ENCODE data around the gene B9D1.

The B9D1 gene

DNA sequence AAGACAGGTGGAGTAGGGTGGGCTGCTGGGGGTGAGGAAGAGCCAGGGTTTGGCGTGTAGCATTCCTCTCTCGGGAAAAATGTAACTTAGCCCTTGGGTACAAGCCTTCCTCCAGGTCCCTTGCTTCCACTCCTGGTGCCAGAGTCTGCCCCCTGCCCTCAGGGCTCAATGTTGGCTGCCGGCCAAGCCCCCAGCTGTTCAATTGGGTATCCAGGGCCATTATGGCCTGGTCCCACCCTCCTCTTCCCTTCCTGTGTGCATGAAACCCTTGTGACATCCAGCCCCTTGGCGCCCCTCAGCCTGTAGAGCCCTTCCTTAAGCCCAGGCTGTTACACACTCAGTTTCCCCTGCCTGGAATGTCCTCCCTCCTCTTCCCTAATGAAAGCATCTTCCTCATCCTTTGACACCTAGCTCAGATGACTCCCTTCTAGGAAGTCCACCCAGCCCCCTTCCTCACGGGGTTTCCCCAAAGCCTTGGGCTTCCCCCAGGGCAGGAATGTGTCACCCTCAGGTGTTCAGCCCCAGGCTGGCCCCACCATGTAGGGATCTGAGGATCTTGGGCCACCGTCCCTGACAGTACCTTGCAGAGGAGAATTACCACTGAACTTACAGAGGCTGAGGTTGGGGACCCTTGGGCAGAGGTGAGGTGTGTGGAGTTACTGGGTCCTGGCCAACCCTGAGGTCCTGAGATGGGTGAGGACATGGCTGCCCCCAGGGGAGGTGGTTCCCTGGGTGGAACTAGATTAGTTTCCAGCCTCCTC is 30.0 kb downstream of the B9D1 start:
- Histone ChIP-seq H3K36me3 (peaks cover 0 to 70% (median 26%) of the 10 kb centered on the region in 3 donors), H3K27me3 (no peaks in the 10 kb centered on the region), H3K9me3 (no peaks in the 10 kb centered on the region), H3K4me3 (no peak overlapping the region), H3K4me1 (peaks cover 0 to 9% (median 4%) of the 10 kb centered on the region in 4 donors), H3K27ac (no peak overlapping the region)
- no peak for DNase-seq
- TF ChIP-seq, protein P1, sequence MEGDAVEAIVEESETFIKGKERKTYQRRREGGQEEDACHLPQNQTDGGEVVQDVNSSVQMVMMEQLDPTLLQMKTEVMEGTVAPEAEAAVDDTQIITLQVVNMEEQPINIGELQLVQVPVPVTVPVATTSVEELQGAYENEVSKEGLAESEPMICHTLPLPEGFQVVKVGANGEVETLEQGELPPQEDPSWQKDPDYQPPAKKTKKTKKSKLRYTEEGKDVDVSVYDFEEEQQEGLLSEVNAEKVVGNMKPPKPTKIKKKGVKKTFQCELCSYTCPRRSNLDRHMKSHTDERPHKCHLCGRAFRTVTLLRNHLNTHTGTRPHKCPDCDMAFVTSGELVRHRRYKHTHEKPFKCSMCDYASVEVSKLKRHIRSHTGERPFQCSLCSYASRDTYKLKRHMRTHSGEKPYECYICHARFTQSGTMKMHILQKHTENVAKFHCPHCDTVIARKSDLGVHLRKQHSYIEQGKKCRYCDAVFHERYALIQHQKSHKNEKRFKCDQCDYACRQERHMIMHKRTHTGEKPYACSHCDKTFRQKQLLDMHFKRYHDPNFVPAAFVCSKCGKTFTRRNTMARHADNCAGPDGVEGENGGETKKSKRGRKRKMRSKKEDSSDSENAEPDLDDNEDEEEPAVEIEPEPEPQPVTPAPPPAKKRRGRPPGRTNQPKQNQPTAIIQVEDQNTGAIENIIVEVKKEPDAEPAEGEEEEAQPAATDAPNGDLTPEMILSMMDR (IDR thresholded peaks at IDR 0.05), result no peak
- intact Hi-C loops (cut with DNase I; ENCODE audit: low total_unique reads), result no loop called here

GRCh38 chr17:19331543-19332245 is 30.8 kb downstream of the B9D1 start:
- Histone ChIP-seq H3K4me3 (no peak overlapping the region), H3K4me1 (peaks cover 0 to under 1% (median under 1%) of the 10 kb centered on the region in 4 donors), H3K36me3 (peaks cover 0 to 70% (median 26%) of the 10 kb centered on the region in 3 donors), H3K9me3 (no peaks in the 10 kb centered on the region), H3K27ac (no peak overlapping the region), H3K27me3 (no peaks in the 10 kb centered on the region)
- TF ChIP-seq, protein P1 (IDR thresholded peaks at IDR 0.05), result no peak
- no peak for DNase-seq
- intact Hi-C loops (cut with DNase I; ENCODE audit: low total_unique reads), result no loop called here

- DNase-seq, result no peak
Observed at GRCh38 chr17:19331134-19331533, 31.4 kb downstream of the B9D1 start.

DNA sequence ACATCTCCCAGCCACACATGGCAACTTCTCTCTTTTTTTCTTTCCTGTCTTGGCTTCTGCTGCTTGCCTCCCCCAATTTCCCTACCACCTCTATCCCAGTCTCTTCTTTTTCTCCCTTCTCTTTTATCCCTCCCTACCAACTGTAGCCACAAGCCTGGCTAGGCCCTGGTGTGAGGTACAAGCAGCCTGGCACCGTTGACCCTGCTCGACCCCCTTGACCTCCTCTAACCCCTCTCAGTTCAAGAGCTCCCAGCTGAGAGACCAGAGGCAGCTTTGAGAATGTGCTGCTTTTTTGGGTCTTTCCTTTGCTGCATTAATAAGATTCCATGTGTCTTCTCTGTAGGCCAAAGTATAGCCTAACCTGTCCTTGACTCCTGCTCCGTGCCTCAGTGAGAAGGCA is 32.3 kb downstream of the B9D1 start:
- TF ChIP-seq, protein P1 (IDR thresholded peaks at IDR 0.05), result no peak
- no peaks in the 10 kb centered on the region for H3K4me1 ChIP-seq
- H3K36me3 ChIP-seq, result peaks cover 0 to 62% (median 26%) of the 10 kb centered on the region in 3 donors
- peak in 1 of 2 donors; percentile 54 for DNase-seq
- no peaks in the 10 kb centered on the region for H3K27me3 ChIP-seq
- H3K9me3 ChIP-seq, result no peaks in the 10 kb centered on the region
- H3K27ac ChIP-seq, result no peak overlapping the region
- intact Hi-C loops (cut with DNase I; ENCODE audit: low total_unique reads), result no loop called here
- no peak overlapping the region for H3K4me3 ChIP-seq

More at GRCh38 chr17:19331134-19331533, 31.4 kb downstream of the B9D1 start:
- no peaks in the 10 kb centered on the region for H3K9me3 ChIP-seq
- no peak overlapping the region for H3K27ac ChIP-seq
- no peaks in the 10 kb centered on the region for H3K27me3 ChIP-seq
- H3K4me3 ChIP-seq, result no peak overlapping the region
- H3K36me3 ChIP-seq, result peaks cover 0 to 68% (median 26%) of the 10 kb centered on the region in 3 donors
- intact Hi-C loops (cut with DNase I; ENCODE audit: low total_unique reads), result no loop called here
- TF ChIP-seq, protein P1 (IDR thresholded peaks at IDR 0.05), result no peak
- no peaks in the 10 kb centered on the region for H3K4me1 ChIP-seq

- Histone ChIP-seq H3K4me3 (no peak overlapping the region), H3K36me3 (peaks cover 0 to 62% (median 26%) of the 10 kb centered on the region in 3 donors), H3K4me1 (no peaks in the 10 kb centered on the region), H3K27ac (no peak overlapping the region), H3K9me3 (no peaks in the 10 kb centered on the region), H3K27me3 (no peaks in the 10 kb centered on the region)
- TF ChIP-seq, protein P1 (IDR thresholded peaks at IDR 0.05), result no peak
- intact Hi-C loops (cut with DNase I; ENCODE audit: low total_unique reads), result no loop called here
- DNase-seq, result peak in 1 of 2 donors; percentile 24
Observed at GRCh38 chr17:19329839-19330238, 32.7 kb downstream of the B9D1 start.

All from tibial artery (tissue), 4 donors.